ENCODE measurements around the gene ATP2C2.

DNA sequence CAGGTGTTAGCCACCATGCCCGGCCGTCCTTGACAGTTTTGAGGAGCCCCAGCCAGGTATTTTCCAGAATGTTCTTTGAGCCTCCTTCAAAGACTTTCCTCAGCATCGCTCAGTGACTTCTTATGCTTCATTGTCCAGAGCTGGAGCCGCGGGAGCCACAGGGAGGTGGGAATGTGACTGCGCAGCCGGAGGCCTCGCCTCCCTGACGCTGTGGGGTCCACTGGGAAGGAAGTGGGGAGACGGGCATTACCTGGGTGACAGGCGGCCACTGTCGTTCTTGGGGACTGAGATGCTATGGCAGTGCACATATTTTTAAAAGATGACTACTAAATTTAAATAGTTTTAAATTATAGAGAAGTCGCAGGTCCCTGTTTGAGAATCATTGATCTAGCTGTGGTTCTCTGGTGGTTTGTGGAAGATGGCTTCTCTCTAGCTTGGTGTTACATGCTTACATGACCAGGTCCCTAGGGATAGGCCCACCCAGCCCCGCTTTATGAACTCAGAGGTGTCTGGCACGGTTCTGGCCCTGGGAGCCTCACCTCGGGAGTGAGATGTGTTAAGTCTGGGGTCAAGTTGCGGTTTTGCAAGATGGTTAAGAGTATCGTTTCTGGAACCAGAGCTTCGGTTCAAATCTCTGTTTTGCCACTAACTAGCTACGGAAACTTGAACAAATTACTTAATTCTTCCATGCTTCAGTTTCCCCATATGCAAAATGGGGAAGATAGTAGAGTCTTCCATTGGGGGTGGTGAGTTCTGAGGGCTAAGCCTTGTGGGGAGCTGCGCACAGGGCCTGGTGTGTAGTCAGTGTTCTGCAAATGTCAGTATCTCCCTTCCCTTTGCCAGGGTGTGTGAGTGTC lies 53.0 kb downstream of the ATP2C2 start:
- TF ChIP-seq, protein P1, sequence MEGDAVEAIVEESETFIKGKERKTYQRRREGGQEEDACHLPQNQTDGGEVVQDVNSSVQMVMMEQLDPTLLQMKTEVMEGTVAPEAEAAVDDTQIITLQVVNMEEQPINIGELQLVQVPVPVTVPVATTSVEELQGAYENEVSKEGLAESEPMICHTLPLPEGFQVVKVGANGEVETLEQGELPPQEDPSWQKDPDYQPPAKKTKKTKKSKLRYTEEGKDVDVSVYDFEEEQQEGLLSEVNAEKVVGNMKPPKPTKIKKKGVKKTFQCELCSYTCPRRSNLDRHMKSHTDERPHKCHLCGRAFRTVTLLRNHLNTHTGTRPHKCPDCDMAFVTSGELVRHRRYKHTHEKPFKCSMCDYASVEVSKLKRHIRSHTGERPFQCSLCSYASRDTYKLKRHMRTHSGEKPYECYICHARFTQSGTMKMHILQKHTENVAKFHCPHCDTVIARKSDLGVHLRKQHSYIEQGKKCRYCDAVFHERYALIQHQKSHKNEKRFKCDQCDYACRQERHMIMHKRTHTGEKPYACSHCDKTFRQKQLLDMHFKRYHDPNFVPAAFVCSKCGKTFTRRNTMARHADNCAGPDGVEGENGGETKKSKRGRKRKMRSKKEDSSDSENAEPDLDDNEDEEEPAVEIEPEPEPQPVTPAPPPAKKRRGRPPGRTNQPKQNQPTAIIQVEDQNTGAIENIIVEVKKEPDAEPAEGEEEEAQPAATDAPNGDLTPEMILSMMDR (IDR thresholded peaks at IDR 0.05): no peak
- no peak for TF ChIP-seq POLR2A (IDR thresholded peaks at IDR 0.05)

Measured in right lobe of liver (tissue), 4 donors.